Tongue (tissue), 2 donors: ENCODE results near the gene CNBP. TPM values are rescaled to one million over a fixed set of nuclear protein-coding genes. Genes with fewer than 3 reads are reported as not detected.
"Not testable (repeated sequence)": the region's sequence is repeated elsewhere in the genome, so short reads cannot be mapped to it uniquely, and the experiment has no call there.

Source experiments
- DNase-seq: peaks from one replicate; pipeline ENCODE4 v3.0.0-alpha.2; 2015
- total RNA-seq: library from RNA; depleted of rRNA; stranded (reverse); fragments of >200 nt; gene quantifications from one replicate; pipeline ENCODE4 v1.2.3, GENCODE V29; 2014

The CNBP gene
- total RNA-seq, 1 donor from 2014 or later, result 400 TPM

DNA sequence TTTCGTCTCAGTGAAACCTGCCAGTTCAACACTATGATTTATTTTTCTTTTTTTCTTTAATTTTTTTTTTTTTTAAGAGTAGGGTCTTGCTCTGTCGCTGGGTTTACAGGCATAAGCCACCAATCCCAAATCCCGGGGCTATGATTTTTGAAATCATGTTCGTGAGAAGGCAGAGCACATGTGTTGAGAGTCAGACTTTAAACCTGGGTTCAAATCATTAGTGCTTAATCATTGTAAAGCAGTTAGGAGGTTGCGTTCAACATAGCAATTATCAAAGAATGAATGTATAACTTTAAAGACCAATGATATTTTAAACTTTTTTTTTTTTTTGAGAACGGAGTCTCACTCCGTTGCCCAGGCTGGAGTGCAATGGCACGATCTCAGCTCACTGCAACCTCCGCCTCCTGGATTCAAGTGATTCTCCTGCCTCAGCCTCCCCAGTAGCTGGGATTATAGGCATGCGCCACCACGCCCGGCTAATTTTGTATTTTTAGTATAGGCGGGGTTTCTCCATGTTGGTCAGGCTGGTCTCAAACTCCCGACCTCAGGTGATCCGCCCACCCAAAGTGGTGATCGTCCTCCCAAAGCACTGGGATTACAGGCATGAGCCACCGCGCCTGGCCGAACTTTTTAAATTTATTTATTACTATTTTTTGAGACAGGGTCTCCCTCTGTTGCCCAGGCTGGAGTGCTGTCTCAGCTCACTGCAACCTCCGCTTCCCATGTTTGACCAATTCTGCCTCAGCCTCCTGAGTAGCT is 1.3 kb upstream of the CNBP start:
- DNase-seq, result not testable (repeated sequence)

GRCh38 chr3:129184396-129184657 is 631 bp upstream of the CNBP start:
- no peak for DNase-seq

DNA sequence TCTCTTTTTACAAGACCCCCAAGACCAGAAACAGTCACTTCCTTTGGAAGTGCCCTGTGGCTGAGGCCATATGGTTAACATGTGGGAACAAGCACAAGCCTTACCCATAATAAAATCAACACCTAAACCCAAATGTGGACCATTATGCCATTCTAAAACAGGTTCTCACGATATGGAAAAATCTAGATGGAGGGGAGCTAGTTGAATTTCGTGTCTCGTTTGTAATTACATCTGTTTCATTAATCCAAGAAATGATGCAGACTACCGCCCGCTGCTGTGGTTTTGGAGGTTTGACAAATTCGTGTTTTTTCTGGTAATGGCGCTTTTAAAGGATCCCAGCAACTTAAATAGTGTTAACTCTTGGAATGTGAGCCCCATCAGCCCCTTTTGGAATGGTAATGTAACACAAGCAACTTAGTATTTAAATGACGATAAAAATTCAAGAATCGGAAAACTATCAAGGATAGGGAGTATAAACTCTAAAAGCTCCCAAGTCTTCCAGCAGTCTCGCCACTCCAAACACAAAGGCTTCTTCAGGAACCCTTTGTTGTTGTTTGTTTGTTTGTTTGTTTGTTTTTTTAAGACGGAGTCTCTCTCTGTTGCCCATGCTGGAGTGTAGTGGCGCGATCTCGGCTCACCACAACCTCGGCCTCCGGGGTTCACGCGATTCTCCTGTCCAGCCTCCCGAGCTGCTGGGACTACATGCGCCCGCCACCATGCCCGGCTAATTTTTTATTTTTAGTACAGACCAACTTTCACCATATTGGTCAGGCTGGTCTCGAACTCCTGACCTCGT is 1.1 kb downstream of the CNBP start:
- peak; percentile 36 for DNase-seq

- no peak for DNase-seq
Measured at GRCh38 chr3:129181819-129182218, 1.9 kb downstream of the CNBP start.

GRCh38 chr3:129180461-129180860 is 3.2 kb downstream of the CNBP start:
- DNase-seq, result no peak

DNA sequence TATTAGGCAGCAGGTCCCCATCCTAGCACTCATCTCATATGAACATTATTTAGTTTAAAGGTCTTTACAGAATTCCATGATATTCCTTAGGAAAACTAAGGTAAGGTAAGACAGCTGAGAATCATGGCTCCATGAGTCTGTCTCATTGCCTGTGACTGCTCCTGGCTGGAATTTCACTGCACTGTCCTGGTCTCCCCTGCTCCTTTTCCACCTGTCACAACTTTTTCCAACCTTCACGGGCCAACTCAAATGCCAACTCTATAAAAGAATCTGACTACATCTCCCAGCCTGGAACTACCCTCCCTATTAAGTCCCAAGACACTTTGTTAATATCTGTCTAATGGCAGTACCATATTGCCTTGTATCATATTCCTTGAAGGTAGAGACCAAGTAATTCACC is 7.6 kb downstream of the CNBP start:
- no peak for DNase-seq

GRCh38 chr3:129173725-129174124 is 10.0 kb downstream of the CNBP start:
- no peak for DNase-seq

GRCh38 chr3:129173206-129173605 is 10.5 kb downstream of the CNBP start:
- no peak for DNase-seq

DNA sequence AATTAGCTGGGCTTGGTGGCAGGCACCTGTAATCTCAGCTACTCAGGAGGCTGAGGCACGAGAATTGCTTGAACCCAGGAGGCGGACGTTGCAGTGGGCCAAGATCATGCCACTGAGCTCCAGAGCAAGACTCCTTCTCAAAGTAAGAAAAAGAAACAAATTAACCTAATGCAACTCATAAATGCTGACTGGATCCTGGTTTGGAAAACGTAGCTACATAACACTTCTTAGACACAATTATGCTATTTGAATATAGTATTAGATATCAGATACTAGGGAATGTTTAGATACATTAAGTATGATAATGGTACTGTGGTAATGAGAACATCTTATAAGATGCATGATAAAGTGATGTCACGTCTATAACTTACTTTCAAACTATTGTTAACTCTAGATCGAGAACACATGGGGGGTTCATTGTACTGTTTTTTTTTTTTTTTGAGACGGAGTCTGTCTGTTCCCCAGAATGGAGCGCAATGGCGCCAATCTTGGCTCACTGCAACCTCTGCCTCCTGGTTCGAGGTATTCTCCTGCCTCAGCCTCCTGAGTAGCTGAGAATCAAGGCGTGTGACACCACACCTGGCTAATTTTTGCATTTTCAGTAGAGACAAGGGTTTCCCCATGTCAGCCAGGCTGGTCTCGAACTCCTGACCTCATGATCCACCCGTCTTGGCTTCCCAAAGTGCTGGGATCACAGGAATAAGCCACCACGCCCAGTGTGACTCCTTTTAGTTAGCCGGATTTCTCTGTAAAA is 16.9 kb downstream of the CNBP start:
- DNase-seq, result no peak

GRCh38 chr3:129165594-129165993 is 18.1 kb downstream of the CNBP start:
- DNase-seq, result not testable (repeated sequence)

- DNase-seq, result no peak
Measured at GRCh38 chr3:129164500-129164899, 19.2 kb downstream of the CNBP start.

- DNase-seq, result no peak
Measured at GRCh38 chr3:129162729-129163579, 20.7 kb downstream of the CNBP start.

DNA sequence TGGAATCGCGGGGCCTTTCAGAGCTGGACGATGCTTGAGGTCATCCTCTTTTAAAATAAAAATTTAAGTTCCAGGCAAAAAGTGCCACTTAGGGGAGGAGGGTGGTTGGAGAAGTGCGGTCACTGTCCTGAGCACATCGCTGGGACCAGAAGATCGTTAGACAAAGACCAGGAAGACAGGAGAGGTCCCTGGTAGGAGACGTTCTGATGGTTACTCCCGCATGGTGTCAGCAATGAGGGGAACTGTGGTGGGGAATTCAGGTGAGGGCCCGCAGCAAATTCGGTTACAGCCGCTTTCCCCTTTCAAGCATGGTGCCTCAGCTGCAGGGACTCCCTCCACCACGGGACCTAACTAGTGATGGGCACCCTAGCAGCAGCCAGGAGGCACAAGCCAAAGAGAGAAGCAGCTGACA is 21.8 kb downstream of the CNBP start:
- peak; percentile 21 for DNase-seq

GRCh38 chr3:129160891-129161859 is 22.5 kb downstream of the CNBP start, which contains the start of gene ISY1:
Gene ISY1, minus strand, starts transcription at chr3:129161063. Its CDS starts 88 bp downstream, at chr3:129160975.
- DNase-seq, result peak; percentile 98

GRCh38 chr3:129144786-129145185 is 38.9 kb downstream of the CNBP start:
- DNase-seq, result no peak

- DNase-seq, result not testable (repeated sequence)
Measured at GRCh38 chr3:129141011-129141410, 42.7 kb downstream of the CNBP start.

DNA sequence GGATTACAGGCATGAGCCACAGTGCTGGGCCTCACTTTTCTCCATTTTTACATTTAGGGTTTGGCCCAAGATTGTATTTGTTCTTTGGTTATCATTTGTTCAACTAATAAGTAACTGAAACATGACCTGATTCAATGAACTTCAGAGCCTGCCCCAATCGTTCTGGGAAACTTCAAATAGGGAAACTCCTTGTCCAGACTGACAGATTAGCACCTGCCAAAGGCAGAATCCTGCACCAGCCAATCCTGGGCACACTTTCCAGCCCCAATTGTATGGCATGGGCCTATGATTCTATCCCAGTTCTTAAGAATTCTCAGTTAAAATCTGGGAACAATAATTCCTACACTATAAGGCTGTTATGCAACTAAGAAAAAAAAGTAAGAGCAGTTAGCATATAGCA is 43.8 kb downstream of the CNBP start:
- DNase-seq, result no peak

DNA sequence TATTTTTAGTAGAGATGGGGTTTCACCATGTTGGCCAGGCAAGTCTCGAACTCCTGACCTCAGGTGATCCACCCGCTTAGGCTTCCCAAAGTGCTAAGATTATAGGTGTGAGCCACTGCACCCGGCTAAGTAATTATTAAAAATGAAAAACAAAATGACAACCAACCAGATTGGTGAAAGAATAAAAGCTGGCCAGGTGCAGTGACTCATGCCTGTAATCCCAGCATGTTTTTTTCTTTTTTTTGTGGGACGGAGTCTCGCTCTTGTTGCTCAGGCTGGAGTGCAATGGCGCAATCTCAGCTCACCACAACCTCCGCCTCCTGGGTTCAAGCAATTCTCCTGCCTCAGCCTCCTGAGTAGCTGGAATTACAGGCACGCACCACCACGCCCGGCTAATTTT is 47.4 kb downstream of the CNBP start:
- not testable (repeated sequence) for DNase-seq

- DNase-seq, result no peak
Measured at GRCh38 chr3:129132097-129132866, 51.4 kb downstream of the CNBP start.
